Thyroid gland (tissue), 4 donors: Measurements from ENCODE around the gene KLF7.

ENCODE experiments used
- CTCF ChIP-seq, 6 experiments: fragments of 200-600 bp in 3 of 6; fragments of 450-650 bp in 3 of 6; sonication (generic) in 3 of 6; IDR thresholded peaks; one replicate each; pipeline ENCODE4 v1.5.1; 2016 to 2019; ENCODE audit warnings: antibody characterized with exemption in 6 of 6, mild to moderate bottlenecking in 2 of 6, inconsistent platforms in 1 of 6, moderate library complexity in 1 of 6
- POLR2A ChIP-seq, 2 donors: fragments of 450-650 bp; IDR thresholded peaks; one replicate each; pipeline ENCODE4 v1.6.1; 2017; ENCODE audit warnings: antibody characterized with exemption in 2 of 2, mild to moderate bottlenecking in 2 of 2, moderate library complexity in 1 of 2

GRCh38 chr2:207112383-207112782 is 53.4 kb downstream of the KLF7 start:
- TF ChIP-seq CTCF (IDR thresholded peaks at IDR 0.05) (no peak), POLR2A (IDR thresholded peaks at IDR 0.05) (no peak)
